ENCODE results near the gene PROCR. TPM values are rescaled to one million over a fixed set of nuclear protein-coding genes. Genes with fewer than 3 reads are reported as not detected.
"Not testable (repeated sequence)": the region's sequence is repeated elsewhere in the genome, so short reads cannot be mapped to it uniquely, and the experiment has no call there.

Gene PROCR
- total RNA-seq, 6 experiments from 2014 or later, result 21.0 to 29.6 (median 23.4) TPM

DNA sequence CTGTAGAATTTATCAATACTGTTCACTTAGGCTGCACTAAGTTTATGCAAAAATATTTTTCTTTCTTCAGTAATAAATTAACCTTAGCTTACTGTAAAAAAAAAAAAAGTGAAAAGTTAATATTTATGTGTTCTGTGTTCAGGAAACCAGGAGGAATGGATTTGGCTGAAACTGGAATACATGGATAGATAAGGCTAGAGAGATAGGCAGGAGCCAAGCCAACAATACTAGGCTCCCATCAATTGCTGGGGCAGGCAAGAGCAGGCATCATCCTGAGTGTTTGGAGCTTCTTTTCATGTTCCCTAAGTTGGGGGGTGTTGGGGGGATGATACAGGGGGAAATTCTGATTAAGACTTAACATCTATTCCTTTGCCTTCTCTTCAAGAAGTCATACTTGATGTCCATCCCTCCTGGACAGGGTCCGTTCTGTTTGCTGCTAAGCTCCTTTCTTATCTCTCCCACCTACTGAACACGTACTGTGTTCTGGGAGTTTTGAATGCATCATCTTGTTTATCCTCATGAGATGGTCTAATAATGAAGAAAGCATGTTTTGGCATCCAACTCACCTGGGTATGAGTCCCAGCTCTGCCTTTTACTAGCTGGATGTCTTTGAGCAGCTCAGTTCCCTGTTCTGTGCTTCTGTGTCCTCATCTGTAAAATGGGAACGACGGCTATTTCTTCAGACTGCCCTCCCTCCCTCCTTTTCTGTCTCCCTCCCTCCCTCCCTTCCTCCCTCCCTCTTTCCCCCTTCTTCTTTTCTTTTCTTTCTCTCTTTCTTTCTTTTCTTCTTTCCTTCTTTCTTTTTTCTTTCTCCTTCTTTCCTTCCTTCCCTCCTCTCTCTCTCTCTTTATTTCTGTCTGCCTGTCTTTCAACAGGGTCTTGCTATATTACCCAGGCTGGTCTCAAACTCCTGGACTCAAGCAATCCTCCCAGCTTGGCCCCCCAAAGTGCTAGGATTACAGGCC lies 6.4 kb upstream of the PROCR start:
- Mint-ChIP-seq H3K36me3 (ENCODE audit: low read depth) (no peaks in the 10 kb centered on the region), H3K27me3 (ENCODE audit: insufficient read depth) (peaks cover 15% of the 10 kb centered on the region), H3K4me3 (no peak overlapping the region), H3K4me1 (ENCODE audit: low read depth) (peaks cover 11% of the 10 kb centered on the region), H3K9me3 (no peaks in the 10 kb centered on the region; the same call in 1 of the 2 replicates), H3K27ac (no peak overlapping the region)
- TF ChIP-seq, protein P1, sequence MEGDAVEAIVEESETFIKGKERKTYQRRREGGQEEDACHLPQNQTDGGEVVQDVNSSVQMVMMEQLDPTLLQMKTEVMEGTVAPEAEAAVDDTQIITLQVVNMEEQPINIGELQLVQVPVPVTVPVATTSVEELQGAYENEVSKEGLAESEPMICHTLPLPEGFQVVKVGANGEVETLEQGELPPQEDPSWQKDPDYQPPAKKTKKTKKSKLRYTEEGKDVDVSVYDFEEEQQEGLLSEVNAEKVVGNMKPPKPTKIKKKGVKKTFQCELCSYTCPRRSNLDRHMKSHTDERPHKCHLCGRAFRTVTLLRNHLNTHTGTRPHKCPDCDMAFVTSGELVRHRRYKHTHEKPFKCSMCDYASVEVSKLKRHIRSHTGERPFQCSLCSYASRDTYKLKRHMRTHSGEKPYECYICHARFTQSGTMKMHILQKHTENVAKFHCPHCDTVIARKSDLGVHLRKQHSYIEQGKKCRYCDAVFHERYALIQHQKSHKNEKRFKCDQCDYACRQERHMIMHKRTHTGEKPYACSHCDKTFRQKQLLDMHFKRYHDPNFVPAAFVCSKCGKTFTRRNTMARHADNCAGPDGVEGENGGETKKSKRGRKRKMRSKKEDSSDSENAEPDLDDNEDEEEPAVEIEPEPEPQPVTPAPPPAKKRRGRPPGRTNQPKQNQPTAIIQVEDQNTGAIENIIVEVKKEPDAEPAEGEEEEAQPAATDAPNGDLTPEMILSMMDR (IDR thresholded peaks at IDR 0.05), result no peak
- DNase-seq, result no peak

DNA sequence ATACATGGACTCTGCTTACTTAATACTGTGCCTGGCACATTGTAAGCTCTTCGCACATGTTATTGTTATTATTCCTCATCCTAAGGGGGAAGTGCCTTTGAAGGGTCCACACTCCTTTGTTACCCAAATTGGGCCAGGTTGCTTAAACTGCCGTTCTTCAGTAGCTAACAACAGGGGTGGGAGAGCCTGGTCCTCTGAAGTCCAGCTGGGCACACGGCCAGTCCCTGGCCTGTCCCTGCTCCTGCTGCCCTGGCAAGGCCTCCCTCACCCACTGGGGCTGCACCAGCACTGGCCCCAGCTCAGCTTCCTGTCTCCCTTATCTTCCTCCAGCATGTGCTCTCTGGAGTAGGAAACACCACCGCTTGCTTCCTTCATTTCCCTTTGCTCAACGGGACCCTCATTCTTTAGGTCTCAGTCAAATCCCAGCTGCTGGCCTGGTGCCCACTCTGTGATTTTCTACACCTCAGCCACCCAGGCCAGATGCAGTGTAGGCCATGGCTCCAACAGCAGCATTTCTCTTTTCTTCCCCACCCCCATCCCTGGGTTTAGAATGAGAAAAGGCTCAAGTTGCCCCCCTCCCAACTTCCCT lies 5.5 kb upstream of the PROCR start:
- TF ChIP-seq, protein P1 (IDR thresholded peaks at IDR 0.05), result no peak
- H3K4me1 Mint-ChIP-seq (ENCODE audit: low read depth), result peaks cover 15% of the 10 kb centered on the region
- H3K4me3 Mint-ChIP-seq, result no peak overlapping the region
- no peak overlapping the region for H3K27ac Mint-ChIP-seq
- H3K27me3 Mint-ChIP-seq (ENCODE audit: insufficient read depth), result peaks cover 15% of the 10 kb centered on the region
- no peaks in the 10 kb centered on the region; the same call in 1 of the 2 replicates for H3K9me3 Mint-ChIP-seq
- DNase-seq, result no peak
- H3K36me3 Mint-ChIP-seq (ENCODE audit: low read depth), result no peaks in the 10 kb centered on the region

DNA sequence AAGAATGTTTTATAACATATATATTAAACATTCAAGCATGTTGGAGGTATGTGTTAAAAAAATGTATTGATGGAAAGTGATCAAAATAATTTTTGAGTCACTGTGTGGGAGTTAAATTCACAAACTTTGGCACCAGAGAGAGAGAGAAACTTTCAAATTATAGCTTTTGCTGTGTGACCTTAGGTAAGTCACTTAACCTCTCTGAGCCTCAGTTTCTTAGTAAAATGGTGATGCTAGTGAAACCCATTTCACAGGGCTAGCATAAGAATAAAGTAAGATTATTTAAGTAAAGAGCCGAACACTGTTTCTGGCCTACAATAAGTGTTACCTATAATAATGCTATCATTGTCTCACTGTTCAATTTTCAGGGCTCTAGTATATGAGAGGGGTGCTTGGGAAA lies 4.1 kb upstream of the PROCR start:
- H3K27ac Mint-ChIP-seq, result no peak overlapping the region
- TF ChIP-seq, protein P1 (IDR thresholded peaks at IDR 0.05), result no peak
- H3K4me3 Mint-ChIP-seq, result no peak overlapping the region
- H3K36me3 Mint-ChIP-seq (ENCODE audit: low read depth), result no peaks in the 10 kb centered on the region
- H3K4me1 Mint-ChIP-seq (ENCODE audit: low read depth), result peaks cover 30% of the 10 kb centered on the region
- H3K27me3 Mint-ChIP-seq (ENCODE audit: insufficient read depth), result peaks cover 13% of the 10 kb centered on the region
- DNase-seq, result no peak
- no peaks in the 10 kb centered on the region; the same call in 1 of the 2 replicates for H3K9me3 Mint-ChIP-seq

DNA sequence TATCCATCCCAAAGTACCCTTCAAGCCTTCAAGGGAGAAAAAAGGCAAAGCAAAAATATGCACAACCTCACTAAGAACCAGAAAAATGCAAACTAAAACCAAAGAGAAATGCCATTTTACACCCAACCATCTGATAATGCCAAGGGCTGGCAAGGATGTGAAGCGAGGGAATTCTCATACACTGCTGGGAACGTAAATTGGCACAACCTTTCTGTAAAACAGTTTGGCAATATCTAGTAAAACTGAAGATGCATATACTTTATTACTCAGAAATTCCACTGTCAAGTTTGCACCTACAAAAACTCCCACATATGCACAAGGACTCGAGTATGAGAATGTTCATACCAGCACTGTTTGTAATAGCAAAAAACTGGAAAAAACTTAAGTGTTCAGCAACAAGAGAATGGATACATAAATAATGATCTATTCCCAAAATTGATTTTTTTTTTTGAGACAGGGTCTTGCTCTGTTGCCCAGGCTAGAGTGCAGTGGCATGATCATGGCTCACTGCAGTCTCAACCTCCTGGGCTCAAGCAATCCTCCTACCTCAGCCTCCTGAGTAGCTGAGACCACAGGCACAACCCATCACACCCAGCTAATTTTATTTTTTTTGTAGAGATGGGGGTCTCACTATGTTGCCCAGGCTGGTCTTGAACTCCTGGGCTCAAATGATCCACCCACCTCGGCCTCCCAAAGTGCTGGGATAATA lies 3.0 kb upstream of the PROCR start:
- H3K36me3 Mint-ChIP-seq (ENCODE audit: low read depth); H3K9me3 Mint-ChIP-seq; H3K4me3 Mint-ChIP-seq; H3K27ac Mint-ChIP-seq; H3K27me3 Mint-ChIP-seq (ENCODE audit: insufficient read depth); DNase-seq: not testable (repeated sequence)
- peaks cover 37% of the 10 kb centered on the region for H3K4me1 Mint-ChIP-seq (ENCODE audit: low read depth)

DNA sequence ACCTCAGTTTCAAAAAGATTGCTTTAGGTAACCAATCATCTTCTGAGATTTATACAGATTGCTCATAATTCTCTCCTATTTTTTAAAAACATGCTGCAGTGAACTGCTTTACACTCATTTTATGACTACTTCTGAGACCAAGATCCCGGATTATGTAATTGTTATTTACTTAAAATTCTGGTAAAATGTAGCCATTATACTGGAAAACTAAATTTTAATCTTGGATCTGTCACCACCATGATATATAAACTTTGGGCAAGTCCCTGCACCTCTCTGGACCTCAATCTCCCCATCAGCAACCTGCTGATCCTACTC lies 477 bp upstream of the PROCR start:
- peaks cover 6% of the 10 kb centered on the region; the same call in 1 of the 2 replicates for H3K36me3 Mint-ChIP-seq (ENCODE audit: low read depth)
- H3K9me3 Mint-ChIP-seq, result no peaks in the 10 kb centered on the region
- TF ChIP-seq, protein P1 (IDR thresholded peaks at IDR 0.05), result no peak
- peaks cover 35% of the 10 kb centered on the region for H3K4me1 Mint-ChIP-seq (ENCODE audit: low read depth)
- H3K27ac Mint-ChIP-seq, result peak overlapping the region; percentile 50
- peaks cover 2% of the 10 kb centered on the region; the same call in 1 of the 2 replicates for H3K27me3 Mint-ChIP-seq (ENCODE audit: insufficient read depth)
- peak overlapping the region; percentile 87 for H3K4me3 Mint-ChIP-seq
- DNase-seq, result no peak

All from HFFc6 (cell line).